Mucosa of gallbladder (tissue), 1 donor: ENCODE data around the gene FBXO45. TPM values are rescaled to one million over a fixed set of nuclear protein-coding genes. Genes with fewer than 3 reads are reported as not detected.
"Not testable (repeated sequence)": the region's sequence is repeated elsewhere in the genome, so short reads cannot be mapped to it uniquely, and the experiment has no call there.

Experiments used
- DNase-seq: peaks from one replicate; pipeline ENCODE4 v3.0.0-alpha.2; 2020; ENCODE audit warnings: low spot score
- total RNA-seq: library from RNA; stranded (reverse); gene quantifications from one replicate; pipeline ENCODE4 v1.2.1, GENCODE V29; 2021
- donor health status: DM: no; HTN: no; CAD: no.

Gene FBXO45
- total RNA-seq, 1 donor from 2014 or later = 7.5 TPM

GRCh38 chr3:196619223-196619622, 50.8 kb downstream of the FBXO45 start:
- DNase-seq = no peak

GRCh38 chr3:196619627-196620026, 51.2 kb downstream of the FBXO45 start:
- DNase-seq = not testable (repeated sequence)

- DNase-seq = no peak
Measured at GRCh38 chr3:196620161-196620604, 51.7 kb downstream of the FBXO45 start.

- no peak for DNase-seq
Measured at GRCh38 chr3:196620684-196621083, 52.2 kb downstream of the FBXO45 start.

- no peak for DNase-seq
Measured at GRCh38 chr3:196621611-196622010, 53.2 kb downstream of the FBXO45 start.

GRCh38 chr3:196624067-196624790, 55.8 kb downstream of the FBXO45 start:
- no peak for DNase-seq

GRCh38 chr3:196624907-196625306, 56.4 kb downstream of the FBXO45 start:
- DNase-seq = peak; percentile 26

GRCh38 chr3:196625331-196625730, 56.9 kb downstream of the FBXO45 start:
- DNase-seq = no peak

- no peak for DNase-seq
Measured at GRCh38 chr3:196627918-196628231, 59.4 kb downstream of the FBXO45 start.

- DNase-seq = no peak
Measured at GRCh38 chr3:196629228-196629627, 60.8 kb downstream of the FBXO45 start.

GRCh38 chr3:196631682-196632045, 63.2 kb downstream of the FBXO45 start:
- no peak for DNase-seq

GRCh38 chr3:196632046-196632751, 63.7 kb downstream of the FBXO45 start:
- peak; percentile 85 for DNase-seq

- DNase-seq = no peak
Measured at GRCh38 chr3:196633555-196634151, 65.2 kb downstream of the FBXO45 start.

GRCh38 chr3:196634224-196634623, 65.8 kb downstream of the FBXO45 start:
- no peak for DNase-seq

- no peak for DNase-seq
Measured at GRCh38 chr3:196634829-196635228, 66.4 kb downstream of the FBXO45 start.

- DNase-seq = no peak
Measured at GRCh38 chr3:196636369-196637349, 68.2 kb downstream of the FBXO45 start.

- not testable (repeated sequence) for DNase-seq
Measured at GRCh38 chr3:196637941-196638340, 69.5 kb downstream of the FBXO45 start.

Other genes starting within 250 kb of the FBXO45 start
- gene TM4SF19, start 230.3 kb upstream of the FBXO45 start, total RNA-seq = not detected
- gene UBXN7, start 136.2 kb upstream of the FBXO45 start, total RNA-seq = 52.0 TPM
- gene RNF168, start 64.9 kb upstream of the FBXO45 start, total RNA-seq = 23.2 TPM
- not detected for gene SMCO1, start 53.3 kb upstream of the FBXO45 start, total RNA-seq
- 8.6 TPM for gene WDR53, start 106 bp upstream of the FBXO45 start, total RNA-seq
- gene NRROS, start 71.0 kb downstream of the FBXO45 start, total RNA-seq = 6.4 TPM
- gene CEP19, start 143.6 kb downstream of the FBXO45 start, total RNA-seq = 3.3 TPM
- 21.5 TPM for gene PIGX, start 143.7 kb downstream of the FBXO45 start, total RNA-seq
- 63.4 TPM for gene PAK2, start 171.2 kb downstream of the FBXO45 start, total RNA-seq